PFSK-1 (cell line): Measurements from ENCODE around the gene ST8SIA1.

Experiments
- POLR2AphosphoS5 ChIP-seq: IDR thresholded peaks from 2 replicates; pipeline ENCODE4 v1.6.1; 2012; ENCODE audit warnings: low read depth, mild to moderate bottlenecking, control low read depth, low read length, moderate library complexity
- TAF1 ChIP-seq: IDR thresholded peaks from 2 replicates; pipeline ENCODE4 v1.6.1; 2012; ENCODE audit warnings: low read length, control low read depth, borderline replicate concordance; ENCODE audit not compliant: insufficient read depth
- TF ChIP-seq, protein P1 (sequence below), 2 experiments: IDR thresholded peaks; 2 replicates each; pipeline versions ENCODE4 v1.6.1 to v1.8.0; 2011 to 2012; ENCODE audit warnings: low read depth in 2 of 2, low read length in 2 of 2, control low read depth in 1 of 2, inconsistent platforms in 1 of 2, mild to moderate bottlenecking in 1 of 2, moderate library complexity in 1 of 2; ENCODE audit not compliant: insufficient read depth in 1 of 2

DNA sequence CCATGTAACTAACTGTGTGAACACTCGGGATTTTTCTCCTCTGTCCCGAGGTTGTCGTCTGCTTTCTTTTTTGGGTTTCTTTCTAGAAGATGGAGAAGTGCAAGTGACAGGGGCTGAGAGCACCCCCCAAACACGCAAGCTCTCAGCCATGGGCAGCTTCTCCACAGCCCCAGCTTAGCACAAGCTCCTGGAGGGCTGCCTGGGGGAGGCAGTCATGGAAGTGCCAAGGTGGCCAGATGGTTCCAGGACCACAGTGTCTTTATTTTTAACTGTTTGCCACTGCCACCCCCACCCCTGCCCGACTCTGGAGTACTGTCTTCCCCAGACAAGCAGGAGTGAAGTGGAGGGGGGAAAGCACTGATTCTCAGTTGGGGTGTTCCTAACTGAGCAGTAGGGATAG is 58.2 kb downstream of the ST8SIA1 start:
- TF ChIP-seq TAF1 (no peak), POLR2AphosphoS5 (no peak)
- TF ChIP-seq, protein P1, sequence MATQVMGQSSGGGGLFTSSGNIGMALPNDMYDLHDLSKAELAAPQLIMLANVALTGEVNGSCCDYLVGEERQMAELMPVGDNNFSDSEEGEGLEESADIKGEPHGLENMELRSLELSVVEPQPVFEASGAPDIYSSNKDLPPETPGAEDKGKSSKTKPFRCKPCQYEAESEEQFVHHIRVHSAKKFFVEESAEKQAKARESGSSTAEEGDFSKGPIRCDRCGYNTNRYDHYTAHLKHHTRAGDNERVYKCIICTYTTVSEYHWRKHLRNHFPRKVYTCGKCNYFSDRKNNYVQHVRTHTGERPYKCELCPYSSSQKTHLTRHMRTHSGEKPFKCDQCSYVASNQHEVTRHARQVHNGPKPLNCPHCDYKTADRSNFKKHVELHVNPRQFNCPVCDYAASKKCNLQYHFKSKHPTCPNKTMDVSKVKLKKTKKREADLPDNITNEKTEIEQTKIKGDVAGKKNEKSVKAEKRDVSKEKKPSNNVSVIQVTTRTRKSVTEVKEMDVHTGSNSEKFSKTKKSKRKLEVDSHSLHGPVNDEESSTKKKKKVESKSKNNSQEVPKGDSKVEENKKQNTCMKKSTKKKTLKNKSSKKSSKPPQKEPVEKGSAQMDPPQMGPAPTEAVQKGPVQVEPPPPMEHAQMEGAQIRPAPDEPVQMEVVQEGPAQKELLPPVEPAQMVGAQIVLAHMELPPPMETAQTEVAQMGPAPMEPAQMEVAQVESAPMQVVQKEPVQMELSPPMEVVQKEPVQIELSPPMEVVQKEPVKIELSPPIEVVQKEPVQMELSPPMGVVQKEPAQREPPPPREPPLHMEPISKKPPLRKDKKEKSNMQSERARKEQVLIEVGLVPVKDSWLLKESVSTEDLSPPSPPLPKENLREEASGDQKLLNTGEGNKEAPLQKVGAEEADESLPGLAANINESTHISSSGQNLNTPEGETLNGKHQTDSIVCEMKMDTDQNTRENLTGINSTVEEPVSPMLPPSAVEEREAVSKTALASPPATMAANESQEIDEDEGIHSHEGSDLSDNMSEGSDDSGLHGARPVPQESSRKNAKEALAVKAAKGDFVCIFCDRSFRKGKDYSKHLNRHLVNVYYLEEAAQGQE (IDR thresholded peaks at IDR 0.05; ENCODE audit: insufficient read depth in 1 of 2, low read depth in 2 of 2, low read length in 2 of 2), result no peak
